GM18868 (cell line): Measurements from ENCODE around the gene WBP2NL.

ENCODE experiments used
- ATAC-seq: cut with Tn5 transposase; IDR thresholded peaks from one replicate; pipeline ENCODE4 v1.9.1; 2021; ENCODE audit warnings: mild to moderate bottlenecking, moderate library complexity; ENCODE audit not compliant: unreplicated experiment

Gene WBP2NL

GRCh38 chr22:42025421-42025820, 26.8 kb downstream of the WBP2NL start:
- no peak for ATAC-seq

- ATAC-seq: no peak
Measured at GRCh38 chr22:42026705-42027104, 28.1 kb downstream of the WBP2NL start.

DNA sequence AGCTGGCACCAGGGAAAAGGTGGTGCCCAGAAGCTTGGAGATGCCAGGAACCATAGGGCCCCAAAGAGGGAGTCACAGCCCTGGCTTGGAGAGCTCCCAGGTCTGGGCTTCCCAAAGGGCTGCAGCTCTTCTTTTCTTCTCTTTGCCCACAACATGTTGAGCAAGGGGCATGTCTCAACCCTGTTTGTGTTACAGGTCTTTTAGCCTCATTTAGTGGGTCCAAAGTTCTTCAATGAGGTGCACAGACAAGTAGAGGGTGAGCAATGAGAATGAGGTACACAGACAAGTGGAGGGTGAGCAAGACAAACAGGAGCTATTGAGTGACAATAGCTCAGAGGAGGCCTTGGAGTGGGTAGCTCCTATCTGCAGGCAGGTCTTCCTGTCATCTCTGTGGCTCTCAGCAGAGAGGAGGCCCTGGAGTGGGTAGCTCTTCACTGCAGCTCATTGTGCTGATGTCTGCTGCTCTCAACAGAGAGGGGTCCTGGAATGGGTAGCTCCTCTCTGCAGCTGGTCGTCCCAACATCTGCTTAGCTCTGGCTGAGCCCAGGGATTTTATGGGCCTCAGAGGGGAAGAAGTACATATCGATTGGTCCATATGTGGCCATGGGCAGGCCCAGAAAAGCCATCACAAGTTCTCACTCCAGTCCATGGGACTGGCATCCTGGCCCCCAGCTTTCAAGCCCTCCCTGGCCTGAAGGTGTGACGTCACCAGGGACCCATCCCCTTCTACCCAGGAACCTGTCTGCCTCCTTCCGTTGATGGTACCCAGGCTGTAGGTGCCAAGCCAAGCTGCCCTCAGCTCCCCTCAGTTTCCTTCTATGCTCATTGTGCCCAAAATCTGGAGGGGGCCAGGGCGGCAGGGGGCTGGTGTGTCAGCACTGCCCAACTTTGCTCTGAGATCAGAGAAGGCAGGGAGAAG, 34.9 kb downstream of the WBP2NL start:
- no peak for ATAC-seq

DNA sequence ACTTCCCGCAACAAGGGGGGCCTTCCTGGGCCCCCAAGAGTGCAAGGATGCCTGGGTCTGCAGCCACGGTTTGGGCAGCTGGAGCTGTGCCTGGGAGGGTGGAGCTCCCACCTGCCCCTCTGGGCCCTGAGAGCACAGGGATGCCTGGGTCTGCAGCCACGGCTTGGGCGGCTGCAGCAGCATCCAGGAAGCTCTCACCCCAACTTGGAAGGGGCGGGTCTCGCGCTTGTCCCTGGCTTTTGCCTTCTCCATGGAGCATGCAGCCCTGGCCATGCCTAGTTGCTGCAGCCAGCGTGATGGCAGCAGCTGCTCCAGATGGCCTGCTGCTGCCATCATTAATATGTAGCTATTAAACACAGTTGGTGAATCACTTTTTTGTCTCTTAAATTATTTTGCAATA, 36.7 kb downstream of the WBP2NL start:
- ATAC-seq: no peak

DNA sequence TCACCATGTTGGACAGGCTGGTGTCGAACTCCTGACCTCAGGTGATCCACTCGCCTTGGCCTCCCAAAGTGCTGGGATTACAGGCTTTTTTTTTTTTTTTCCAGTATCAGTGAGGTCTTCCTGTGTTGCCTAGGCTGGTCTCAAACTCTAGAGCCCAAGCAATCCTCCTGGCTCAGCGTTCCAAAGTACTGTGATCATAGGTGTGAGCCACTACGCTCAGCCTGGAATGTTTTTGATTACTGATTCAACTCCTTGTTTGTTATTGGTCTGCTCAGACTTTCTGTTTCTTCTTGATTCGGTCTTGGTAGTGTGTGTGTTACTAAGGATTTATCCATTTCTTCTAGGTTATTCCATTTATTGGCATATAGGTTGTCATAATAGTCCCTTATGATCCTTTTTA, 40.7 kb downstream of the WBP2NL start:
- no peak for ATAC-seq

- no peak for ATAC-seq
Measured at GRCh38 chr22:42041784-42042183, 43.2 kb downstream of the WBP2NL start.

DNA sequence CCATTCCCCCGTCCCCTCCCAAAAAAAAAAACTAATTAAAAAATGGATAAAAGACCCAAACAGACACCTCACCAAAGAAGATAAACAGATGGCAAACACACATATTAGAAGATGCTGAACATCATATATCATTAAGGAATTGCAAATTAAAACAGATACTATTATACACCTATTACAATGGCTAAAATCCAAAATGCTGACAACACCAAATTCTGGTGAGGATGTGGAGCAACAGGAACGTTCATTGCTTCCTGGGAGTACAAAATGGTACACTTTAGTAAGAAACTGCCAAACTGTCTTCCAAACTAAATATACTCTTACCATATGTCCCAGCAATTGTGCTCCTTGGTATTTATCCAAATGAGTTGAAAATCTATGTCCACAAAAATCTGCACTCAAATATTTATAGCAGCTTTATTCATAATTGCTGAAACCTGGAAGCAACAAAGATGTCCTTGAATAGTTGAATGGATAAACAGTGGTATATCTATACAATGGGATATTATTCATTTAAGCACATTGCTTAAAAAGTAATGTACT, 52.1 kb downstream of the WBP2NL start:
- no peak for ATAC-seq

- ATAC-seq: no peak
Measured at GRCh38 chr22:42052765-42053164, 54.2 kb downstream of the WBP2NL start.

DNA sequence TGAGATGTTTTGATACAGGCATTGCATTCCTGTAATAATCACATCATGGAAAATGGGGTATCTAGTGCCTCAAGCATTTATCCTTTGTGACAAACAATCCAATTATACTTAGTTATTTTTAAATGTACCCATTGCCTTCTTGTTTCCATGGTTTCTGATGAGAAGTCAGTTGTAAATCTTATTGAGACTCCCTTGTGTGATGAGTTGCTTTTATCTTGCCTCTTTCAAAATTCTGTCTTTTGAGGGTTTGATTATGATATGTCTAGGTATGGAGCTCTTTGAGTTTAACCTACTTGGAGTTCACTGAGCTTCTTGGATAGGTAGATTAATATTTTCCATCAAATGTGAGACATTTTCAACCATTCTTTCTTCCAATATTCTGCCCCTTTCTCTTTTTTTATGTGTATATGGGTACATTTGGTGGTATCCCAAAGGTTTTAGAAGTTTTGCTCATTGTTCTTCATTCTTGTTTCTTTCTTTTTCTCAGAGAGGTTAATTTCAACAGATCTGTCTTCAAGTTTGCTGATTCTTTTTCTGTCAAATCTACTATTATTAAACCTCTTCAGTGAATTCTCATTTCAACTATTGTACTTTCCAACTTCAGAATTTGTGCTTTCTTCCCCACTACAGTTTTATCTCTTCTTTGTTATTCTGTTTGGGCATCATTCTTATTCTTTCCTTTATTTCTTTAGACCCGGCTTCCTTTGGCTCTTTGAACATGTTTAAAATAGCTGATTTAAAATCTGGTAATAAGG, 58.3 kb downstream of the WBP2NL start:
- ATAC-seq: no peak

DNA sequence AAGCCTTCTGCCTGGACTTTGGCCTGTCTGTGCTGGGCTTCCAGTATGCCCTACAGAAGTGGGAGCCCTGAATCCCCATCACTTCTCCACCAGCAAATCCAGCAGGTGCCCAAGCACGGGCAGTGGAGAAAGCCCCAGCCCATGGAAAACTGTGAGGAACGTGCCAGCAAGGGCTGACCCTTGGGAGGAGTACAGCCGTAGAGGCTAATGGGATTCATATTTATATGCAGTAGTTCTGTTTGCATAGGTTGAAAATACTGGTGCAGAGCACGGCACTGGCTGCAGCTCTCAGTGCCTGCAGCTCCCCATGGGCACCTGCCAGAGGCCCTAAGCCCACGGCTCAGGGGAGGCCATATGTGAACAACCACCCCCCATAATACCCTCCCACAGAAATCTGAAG, 61.9 kb downstream of the WBP2NL start:
- ATAC-seq: no peak

GRCh38 chr22:42061041-42061440, 62.5 kb downstream of the WBP2NL start:
- ATAC-seq: no peak

DNA sequence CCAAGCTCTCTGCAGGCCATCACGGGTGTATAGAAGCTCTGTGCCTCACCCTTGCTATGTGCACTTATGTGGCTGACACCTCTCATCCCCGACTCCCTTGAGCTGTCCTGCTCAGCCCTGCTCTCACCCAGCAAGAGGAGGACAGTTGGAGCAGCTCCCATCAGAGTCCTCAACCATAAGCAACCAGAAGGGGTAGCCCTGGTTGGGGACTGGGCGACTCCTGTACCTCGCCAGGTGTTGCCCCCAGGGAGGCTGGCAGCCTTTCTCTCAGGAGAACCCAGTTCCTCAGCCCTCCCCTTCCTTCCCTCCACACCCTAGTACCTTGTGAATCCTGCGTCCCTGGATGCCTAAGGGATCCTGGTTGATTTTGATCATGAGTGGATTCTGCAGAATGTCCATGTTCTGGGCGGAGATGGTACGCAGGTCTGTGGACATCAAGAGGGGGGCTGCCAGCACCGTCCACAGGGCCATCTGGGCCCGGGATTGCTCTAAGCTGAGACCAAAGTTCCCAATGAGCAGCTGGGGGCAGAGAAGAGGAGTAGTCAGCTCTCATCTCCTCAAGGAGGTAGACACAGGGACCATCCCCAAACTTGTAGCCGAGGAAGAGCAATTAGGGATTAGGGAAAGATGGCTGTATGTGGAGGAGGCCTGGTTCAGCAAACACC, 64.0 kb downstream of the WBP2NL start:
- ATAC-seq: no peak

- ATAC-seq: no peak
Measured at GRCh38 chr22:42064629-42065028, 66.0 kb downstream of the WBP2NL start.

DNA sequence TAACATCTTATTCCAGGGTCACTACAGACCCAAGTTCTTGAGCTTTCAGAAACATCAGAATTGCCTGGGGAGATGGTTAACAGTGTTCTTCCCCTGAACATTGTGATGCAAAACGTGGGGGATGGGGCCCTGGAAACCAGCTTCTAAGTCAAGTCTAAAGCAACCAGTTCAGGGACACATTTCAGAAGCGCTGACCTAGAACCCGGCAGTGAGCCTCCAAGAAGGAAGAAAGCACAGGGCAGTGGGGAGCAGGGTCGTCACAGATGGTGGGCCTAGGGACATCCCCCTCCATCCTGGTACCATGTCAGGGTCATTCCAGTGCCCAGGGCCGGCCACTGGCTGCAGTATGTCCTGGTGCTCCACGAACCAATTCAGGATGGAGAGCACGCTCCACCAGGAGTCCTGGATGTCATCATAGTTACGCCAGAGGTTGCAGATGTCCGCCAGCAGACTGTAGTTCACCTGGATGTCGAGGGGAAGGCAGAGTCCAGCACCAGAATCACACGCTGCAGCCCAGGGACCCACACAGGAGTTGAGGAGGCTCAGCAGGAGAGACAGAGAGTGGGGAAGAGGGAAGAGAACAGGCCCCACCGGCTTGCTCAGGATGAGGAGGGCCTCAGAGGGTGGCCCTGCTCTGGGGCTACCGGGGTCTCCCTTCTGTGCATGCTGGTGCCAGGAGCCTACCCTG, 67.0 kb downstream of the WBP2NL start:
- ATAC-seq: no peak

DNA sequence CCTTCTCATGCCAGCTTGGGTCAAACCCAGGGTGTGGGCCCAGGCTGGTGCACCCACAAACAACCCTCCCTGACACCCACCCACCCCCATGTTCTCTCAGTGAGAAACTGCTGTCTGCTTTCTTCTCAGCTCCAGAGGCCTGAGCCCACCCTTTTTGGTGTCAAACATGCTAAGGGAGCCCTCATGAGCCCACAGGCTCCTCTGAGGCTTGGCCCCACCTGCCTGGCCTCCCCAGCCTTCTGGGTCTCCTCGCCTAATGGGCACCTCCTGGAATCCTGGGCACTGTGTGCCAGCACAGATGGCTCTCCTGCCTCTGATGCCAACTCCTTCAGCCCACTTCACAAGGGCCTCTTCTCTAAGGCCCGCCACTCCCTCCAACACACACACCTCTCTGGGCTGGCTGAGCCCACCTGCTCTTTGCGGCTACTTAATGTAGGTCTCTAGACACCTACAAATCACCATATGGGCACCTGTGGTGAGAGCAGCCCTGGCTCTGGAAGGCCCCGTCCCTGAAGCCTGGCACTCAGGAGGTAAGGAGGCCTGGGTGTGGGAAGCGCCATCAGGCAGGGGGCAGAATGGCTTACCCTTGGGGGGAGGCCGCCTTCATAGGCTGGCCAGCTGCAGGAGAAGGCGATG, 67.7 kb downstream of the WBP2NL start:
- ATAC-seq: no peak

GRCh38 chr22:42066937-42067336, 68.3 kb downstream of the WBP2NL start:
- no peak for ATAC-seq

- no peak for ATAC-seq
Measured at GRCh38 chr22:42067671-42068251, 69.2 kb downstream of the WBP2NL start.

GRCh38 chr22:42068291-42068690, 69.7 kb downstream of the WBP2NL start:
- no peak for ATAC-seq

DNA sequence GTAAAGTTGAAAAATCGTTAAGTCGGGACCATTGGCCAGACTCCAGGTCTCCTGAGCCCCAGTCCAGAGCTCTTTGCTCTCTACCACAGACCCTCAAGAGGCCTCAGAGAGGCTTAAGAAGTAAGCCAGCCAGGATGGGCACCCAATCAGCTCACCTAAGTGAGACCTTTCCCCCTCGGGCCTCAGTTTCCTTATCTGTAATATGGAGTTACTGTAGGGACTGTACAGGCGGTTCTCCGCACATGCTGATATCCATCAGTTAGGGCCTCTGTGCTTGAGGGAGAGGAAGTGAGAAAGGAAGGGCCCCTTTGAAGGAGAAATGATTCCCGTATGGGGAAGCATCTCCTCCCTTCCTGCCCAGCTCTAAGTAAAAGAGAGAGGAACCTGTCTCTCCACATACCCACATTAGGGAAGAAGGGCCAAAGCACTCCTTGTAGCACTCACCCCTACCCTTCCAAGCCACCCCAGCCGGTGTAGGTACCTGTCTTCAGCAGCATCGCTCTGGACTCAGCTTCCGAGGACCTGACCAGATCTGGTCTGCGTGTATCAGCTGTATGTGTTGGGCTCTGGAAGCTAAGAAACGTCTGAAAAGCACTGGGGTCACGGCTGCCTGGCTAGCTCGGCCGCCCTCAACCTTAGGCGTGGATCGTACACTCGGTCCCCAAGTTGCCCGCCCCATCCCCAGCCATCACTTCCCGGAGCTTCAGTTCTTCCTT, 71.4 kb downstream of the WBP2NL start:
- ATAC-seq: peak; percentile 17
